Body of pancreas (tissue), 4 donors: ENCODE data around the gene HLA-F.

ENCODE experiments used
- POLR2A ChIP-seq, 3 donors: fragments of 450-650 bp; IDR thresholded peaks; one replicate each; pipeline ENCODE4 v1.6.1; 2016; ENCODE audit warnings: antibody characterized with exemption in 3 of 3, mild to moderate bottlenecking in 2 of 3
- TF ChIP-seq, protein P1 (sequence below), 7 experiments: fragments of 450-650 bp in 4 of 7; fragments of 200-600 bp in 3 of 7; sonication (generic) in 3 of 7; IDR thresholded peaks; one replicate each; pipeline ENCODE4 v1.5.1; 2016 to 2019; ENCODE audit warnings: antibody characterized with exemption in 7 of 7

DNA sequence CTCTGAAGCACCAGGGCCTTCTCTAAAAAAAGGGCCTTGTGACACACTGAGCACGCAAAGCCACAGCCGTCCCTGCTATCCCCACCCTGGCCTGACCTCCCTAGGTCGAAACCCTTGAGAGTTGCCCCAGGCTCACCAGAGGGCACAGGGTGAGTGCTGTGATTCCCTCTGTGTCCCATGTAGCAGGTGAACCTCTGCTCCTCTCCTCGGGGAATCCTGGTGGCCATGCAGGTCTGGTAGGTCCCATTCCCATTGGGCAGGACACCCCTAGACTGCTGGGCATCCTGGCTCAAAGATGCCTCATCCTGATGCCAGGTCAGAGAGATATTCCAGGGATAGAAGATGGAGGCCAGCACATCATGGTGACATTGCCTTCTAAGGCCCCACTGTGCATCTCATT, 20.9 kb downstream of the HLA-F start:
- TF ChIP-seq, protein P1, sequence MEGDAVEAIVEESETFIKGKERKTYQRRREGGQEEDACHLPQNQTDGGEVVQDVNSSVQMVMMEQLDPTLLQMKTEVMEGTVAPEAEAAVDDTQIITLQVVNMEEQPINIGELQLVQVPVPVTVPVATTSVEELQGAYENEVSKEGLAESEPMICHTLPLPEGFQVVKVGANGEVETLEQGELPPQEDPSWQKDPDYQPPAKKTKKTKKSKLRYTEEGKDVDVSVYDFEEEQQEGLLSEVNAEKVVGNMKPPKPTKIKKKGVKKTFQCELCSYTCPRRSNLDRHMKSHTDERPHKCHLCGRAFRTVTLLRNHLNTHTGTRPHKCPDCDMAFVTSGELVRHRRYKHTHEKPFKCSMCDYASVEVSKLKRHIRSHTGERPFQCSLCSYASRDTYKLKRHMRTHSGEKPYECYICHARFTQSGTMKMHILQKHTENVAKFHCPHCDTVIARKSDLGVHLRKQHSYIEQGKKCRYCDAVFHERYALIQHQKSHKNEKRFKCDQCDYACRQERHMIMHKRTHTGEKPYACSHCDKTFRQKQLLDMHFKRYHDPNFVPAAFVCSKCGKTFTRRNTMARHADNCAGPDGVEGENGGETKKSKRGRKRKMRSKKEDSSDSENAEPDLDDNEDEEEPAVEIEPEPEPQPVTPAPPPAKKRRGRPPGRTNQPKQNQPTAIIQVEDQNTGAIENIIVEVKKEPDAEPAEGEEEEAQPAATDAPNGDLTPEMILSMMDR (IDR thresholded peaks at IDR 0.05), result no peak
- no peak for TF ChIP-seq POLR2A (IDR thresholded peaks at IDR 0.05)
